GM19043 (cell line): ENCODE results near the gene TMF1.

Experiments used
- ATAC-seq: cut with Tn5 transposase; IDR thresholded peaks from one replicate; pipeline ENCODE4 v1.9.1; 2021; ENCODE audit warnings: low read depth; ENCODE audit not compliant: unreplicated experiment

TMF1 gene

GRCh38 chr3:69080233-69080920 lies 28.2 kb upstream of the TMF1 start, which contains the start of gene UBA3:
TSS of gene UBA3 (minus strand) at chr3:69080365. CDS start at chr3:69080353, 12 bp downstream.
- ATAC-seq = peak; percentile 41

GRCh38 chr3:69079269-69080159 lies 27.4 kb upstream of the TMF1 start:
- no peak for ATAC-seq

- ATAC-seq = no peak
Observed at GRCh38 chr3:69072928-69073327, 20.8 kb upstream of the TMF1 start.

GRCh38 chr3:69066121-69066520 lies 14.0 kb upstream of the TMF1 start:
- ATAC-seq = no peak

- ATAC-seq = no peak
Observed at GRCh38 chr3:69065318-69065964, 13.3 kb upstream of the TMF1 start.

- no peak for ATAC-seq
Observed at GRCh38 chr3:69063636-69064035, 11.5 kb upstream of the TMF1 start.

- no peak for ATAC-seq
Observed at GRCh38 chr3:69059688-69060087, 7.6 kb upstream of the TMF1 start.

GRCh38 chr3:69058947-69059224 lies 6.8 kb upstream of the TMF1 start:
- no peak for ATAC-seq

GRCh38 chr3:69058180-69058946 lies 6.2 kb upstream of the TMF1 start:
- peak; percentile 100 for ATAC-seq

GRCh38 chr3:69052472-69052898 lies 352 bp upstream of the TMF1 start:
- ATAC-seq = peak; percentile 2

GRCh38 chr3:69048990-69049389 lies 3.1 kb downstream of the TMF1 start:
- no peak for ATAC-seq

GRCh38 chr3:69044608-69045007 lies 7.5 kb downstream of the TMF1 start:
- no peak for ATAC-seq

GRCh38 chr3:69033470-69033869 lies 18.7 kb downstream of the TMF1 start:
- no peak for ATAC-seq

- ATAC-seq = no peak
Observed at GRCh38 chr3:69032737-69033136, 19.4 kb downstream of the TMF1 start.

- no peak for ATAC-seq
Observed at GRCh38 chr3:69032142-69032541, 20.0 kb downstream of the TMF1 start.

GRCh38 chr3:69031635-69032034 lies 20.5 kb downstream of the TMF1 start:
- no peak for ATAC-seq

GRCh38 chr3:69020857-69021256 lies 31.3 kb downstream of the TMF1 start:
- no peak for ATAC-seq

GRCh38 chr3:69020424-69020823 lies 31.7 kb downstream of the TMF1 start:
- ATAC-seq = no peak

- ATAC-seq = no peak
Observed at GRCh38 chr3:69016901-69017300, 35.2 kb downstream of the TMF1 start.

GRCh38 chr3:69016102-69016501 lies 36.0 kb downstream of the TMF1 start:
- ATAC-seq = no peak
